Fibroblast of villous mesenchyme (primary cell): ENCODE results near the gene ATP6V0A1. TPM values are rescaled to one million over a fixed set of nuclear protein-coding genes. Genes with fewer than 3 reads are reported as not detected.
"Not testable (repeated sequence)": the region's sequence is repeated elsewhere in the genome, so short reads cannot be mapped to it uniquely, and the experiment has no call there.

Source experiments
- DNase-seq: peaks from one replicate; pipeline ENCODE4 v3.0.0-alpha.2; 2010; ENCODE audit warnings: low read depth
- H3K4me3 ChIP-seq: 2 replicates; pipeline ENCODE4 v1.5.1; 2011; ENCODE audit warnings: low read depth, mild to moderate bottlenecking, low read length
- CTCF ChIP-seq: IDR thresholded peaks from 2 replicates; pipeline ENCODE4 v1.5.1; 2012; ENCODE audit warnings: low read depth, mild to moderate bottlenecking, low read length; ENCODE audit not compliant: insufficient read depth
- total RNA-seq: library from RNA; depleted of rRNA; stranded (reverse); fragments of >200 nt; gene quantifications from 2 replicates; pipeline ENCODE4 v1.2.3, GENCODE V29; 2012

ATP6V0A1 gene
- total RNA-seq, 1 donor = 82.5 TPM

- no peak for DNase-seq
- no peak overlapping the region for H3K4me3 ChIP-seq
- TF ChIP-seq CTCF = no peak
Measured at GRCh38 chr17:42547001-42547461, 88.4 kb downstream of the ATP6V0A1 start.

- no peak for TF ChIP-seq CTCF
- H3K4me3 ChIP-seq = no peak overlapping the region
- no peak for DNase-seq
Measured at GRCh38 chr17:42547698-42548069, 89.0 kb downstream of the ATP6V0A1 start.

GRCh38 chr17:42548070-42548837 is 89.6 kb downstream of the ATP6V0A1 start:
- TF ChIP-seq CTCF = peak; percentile 18
- peak overlapping the region; percentile 30 for H3K4me3 ChIP-seq
- DNase-seq = peak; percentile 28

GRCh38 chr17:42548993-42549755 is 90.5 kb downstream of the ATP6V0A1 start:
- DNase-seq = no peak
- H3K4me3 ChIP-seq = no peak overlapping the region
- TF ChIP-seq CTCF = no peak

GRCh38 chr17:42552736-42553135 is 94.1 kb downstream of the ATP6V0A1 start, which contains the start of gene HSD17B1:
HSD17B1 (plus strand) TSS chr17:42552923; CDS start chr17:42552934, 11 bp downstream.
- H3K4me3 ChIP-seq = peak within 1 kb of the TSS; percentile 78
- not testable (repeated sequence) for DNase-seq

GRCh38 chr17:42553161-42553818 is 94.6 kb downstream of the ATP6V0A1 start:
- TF ChIP-seq CTCF = peak; percentile 44
- H3K4me3 ChIP-seq = peak overlapping the region; percentile 78
- DNase-seq = peak; percentile 71

GRCh38 chr17:42553866-42554249 is 95.2 kb downstream of the ATP6V0A1 start:
- peak overlapping the region; percentile 78 for H3K4me3 ChIP-seq
- TF ChIP-seq CTCF = no peak
- no peak for DNase-seq
